HG02588 (cell line): ENCODE measurements around the gene ATP6V0A4.
"Not testable (repeated sequence)": the region's sequence is repeated elsewhere in the genome, so short reads cannot be mapped to it uniquely, and the experiment has no call there.

ENCODE experiments used
- ATAC-seq: cut with Tn5 transposase; IDR thresholded peaks from one replicate; pipeline ENCODE4 v1.9.1; 2021; ENCODE audit warnings: mild to moderate bottlenecking, moderate library complexity; ENCODE audit not compliant: unreplicated experiment

ATP6V0A4 gene

GRCh38 chr7:138752518-138753149, 45.4 kb downstream of the ATP6V0A4 start:
- peak; percentile 44 for ATAC-seq

- no peak for ATAC-seq
Measured at GRCh38 chr7:138750901-138751464, 47.0 kb downstream of the ATP6V0A4 start.

- ATAC-seq = no peak
Measured at GRCh38 chr7:138750473-138750872, 47.5 kb downstream of the ATP6V0A4 start.

GRCh38 chr7:138749960-138750359, 48.0 kb downstream of the ATP6V0A4 start:
- no peak for ATAC-seq

GRCh38 chr7:138748666-138749065, 49.3 kb downstream of the ATP6V0A4 start:
- no peak for ATAC-seq

GRCh38 chr7:138746073-138746472, 51.9 kb downstream of the ATP6V0A4 start:
- ATAC-seq = no peak

GRCh38 chr7:138745189-138745588, 52.8 kb downstream of the ATP6V0A4 start:
- ATAC-seq = no peak

GRCh38 chr7:138741453-138741735, 56.6 kb downstream of the ATP6V0A4 start:
- ATAC-seq = no peak

GRCh38 chr7:138739859-138740258, 58.1 kb downstream of the ATP6V0A4 start:
- no peak for ATAC-seq

- ATAC-seq = peak; percentile 80
Measured at GRCh38 chr7:138738551-138739335, 59.3 kb downstream of the ATP6V0A4 start.

- ATAC-seq = no peak
Measured at GRCh38 chr7:138738114-138738513, 59.9 kb downstream of the ATP6V0A4 start.

- no peak for ATAC-seq
Measured at GRCh38 chr7:138735399-138735798, 62.6 kb downstream of the ATP6V0A4 start.

- ATAC-seq = not testable (repeated sequence)
Measured at GRCh38 chr7:138731733-138732132, 66.3 kb downstream of the ATP6V0A4 start.

GRCh38 chr7:138729444-138729843, 68.6 kb downstream of the ATP6V0A4 start:
- ATAC-seq = no peak

GRCh38 chr7:138727336-138728099, 70.5 kb downstream of the ATP6V0A4 start:
- ATAC-seq = no peak

GRCh38 chr7:138726288-138726687, 71.7 kb downstream of the ATP6V0A4 start:
- ATAC-seq = no peak

- no peak for ATAC-seq
Measured at GRCh38 chr7:138720286-138720685, 77.7 kb downstream of the ATP6V0A4 start.

- ATAC-seq = no peak
Measured at GRCh38 chr7:138716889-138717288, 81.1 kb downstream of the ATP6V0A4 start.

GRCh38 chr7:138713191-138713590, 84.8 kb downstream of the ATP6V0A4 start:
- no peak for ATAC-seq

GRCh38 chr7:138712652-138713051, 85.3 kb downstream of the ATP6V0A4 start:
- no peak for ATAC-seq

- ATAC-seq = no peak
Measured at GRCh38 chr7:138710536-138711385, 87.2 kb downstream of the ATP6V0A4 start.
